Cortex of kidney (tissue), 1 donor: ENCODE measurements around the gene INPP5A.

ENCODE experiments used
- DNase-seq: peaks from one replicate; lab custom pipeline; 2025; lab: John Stamatoyannopoulos, UW

The INPP5A gene

DNA sequence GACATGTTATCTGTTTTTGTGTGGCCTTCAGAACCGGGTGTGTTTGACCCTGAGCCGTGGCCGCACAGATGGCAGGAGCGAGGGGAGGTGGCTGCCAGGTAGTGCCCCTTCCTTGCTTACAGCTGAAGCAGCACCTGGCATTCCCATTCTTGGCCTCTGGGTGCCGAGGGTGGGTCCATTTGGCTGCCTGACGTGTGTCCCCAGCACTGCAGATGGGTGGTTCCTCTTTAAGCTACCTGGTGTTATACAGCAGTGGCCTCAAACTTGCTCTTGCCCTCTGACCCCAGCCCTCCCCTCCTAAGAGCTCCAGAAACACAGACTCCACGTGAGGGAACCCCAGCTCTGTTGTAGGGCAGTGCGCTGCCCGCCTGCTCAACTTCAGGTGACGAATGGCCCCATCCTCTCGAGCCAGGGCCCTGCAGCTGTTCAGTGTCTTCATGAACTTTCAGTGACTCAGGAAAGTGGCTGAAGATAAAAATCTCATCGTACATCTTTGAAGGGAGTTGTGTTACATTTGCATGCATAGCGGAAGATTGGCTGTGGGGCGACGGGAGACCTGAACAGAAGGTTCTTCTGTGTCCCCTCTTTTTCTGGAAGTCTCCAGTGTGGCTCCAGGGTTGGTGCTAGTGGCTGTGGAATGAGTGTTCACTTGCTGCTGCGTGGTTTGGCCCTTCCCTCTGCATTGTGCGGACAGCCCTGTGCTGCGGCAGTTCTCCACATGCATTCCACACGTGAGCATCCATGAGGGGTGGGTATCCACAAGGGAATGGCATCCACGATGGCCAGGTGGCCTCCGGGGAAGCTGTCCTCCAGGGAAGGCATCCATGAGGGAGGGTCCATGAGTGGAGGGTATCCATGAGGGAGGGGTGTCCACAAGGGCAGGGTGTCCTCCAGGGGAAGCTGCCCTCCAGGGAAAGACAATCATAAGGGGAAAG, 91.6 kb downstream of the INPP5A start:
- no peak for DNase-seq

DNA sequence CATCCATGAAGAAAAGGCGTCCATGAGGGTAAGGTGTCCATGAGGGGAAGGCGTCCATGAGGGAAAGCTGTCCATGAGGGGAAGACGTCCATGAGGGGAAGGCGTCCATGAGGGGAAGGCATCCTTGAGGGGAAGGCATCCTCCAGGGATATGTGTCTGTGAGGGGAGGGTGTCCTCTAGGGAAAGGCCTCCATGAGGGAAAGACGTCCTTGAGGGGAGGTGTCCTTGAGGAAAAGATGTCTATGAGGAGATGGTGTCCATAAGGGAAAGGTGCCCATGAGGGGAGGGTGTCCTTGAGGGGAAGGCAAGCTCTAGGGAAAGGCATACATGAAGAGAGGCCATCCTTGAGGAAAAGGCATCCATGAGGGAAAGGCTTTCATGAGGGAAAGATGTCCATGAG, 92.6 kb downstream of the INPP5A start:
- no peak for DNase-seq

GRCh38 chr10:132630666-132631337, 93.2 kb downstream of the INPP5A start:
- no peak for DNase-seq

- no peak for DNase-seq
Measured at GRCh38 chr10:132631338-132631735, 93.8 kb downstream of the INPP5A start.

DNA sequence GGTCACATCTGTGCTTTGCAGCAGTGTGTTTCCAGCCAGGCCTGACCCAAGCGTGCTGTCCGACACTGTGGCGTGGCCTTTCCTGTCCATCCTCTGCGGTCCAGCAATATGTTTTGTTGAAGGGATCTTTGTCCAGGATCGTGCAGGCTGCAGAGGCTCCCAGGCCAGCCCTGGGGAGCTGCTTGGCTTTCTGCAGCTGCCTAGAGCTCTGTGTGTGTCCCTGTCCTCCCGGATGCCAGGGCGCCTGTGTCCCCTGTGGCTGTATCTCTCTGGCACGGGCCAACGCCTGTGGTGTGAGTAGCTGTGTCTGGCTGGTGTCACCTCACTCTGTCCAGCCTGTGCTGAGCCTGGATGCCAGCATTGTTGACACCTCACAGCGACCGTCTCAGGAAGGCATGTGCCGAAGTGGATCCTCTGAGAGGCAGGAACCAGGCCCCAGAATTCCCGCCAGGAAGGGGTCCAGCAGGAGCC, 94.5 kb downstream of the INPP5A start:
- DNase-seq, result no peak

GRCh38 chr10:132632851-132633684, 95.5 kb downstream of the INPP5A start:
- DNase-seq, result no peak

DNA sequence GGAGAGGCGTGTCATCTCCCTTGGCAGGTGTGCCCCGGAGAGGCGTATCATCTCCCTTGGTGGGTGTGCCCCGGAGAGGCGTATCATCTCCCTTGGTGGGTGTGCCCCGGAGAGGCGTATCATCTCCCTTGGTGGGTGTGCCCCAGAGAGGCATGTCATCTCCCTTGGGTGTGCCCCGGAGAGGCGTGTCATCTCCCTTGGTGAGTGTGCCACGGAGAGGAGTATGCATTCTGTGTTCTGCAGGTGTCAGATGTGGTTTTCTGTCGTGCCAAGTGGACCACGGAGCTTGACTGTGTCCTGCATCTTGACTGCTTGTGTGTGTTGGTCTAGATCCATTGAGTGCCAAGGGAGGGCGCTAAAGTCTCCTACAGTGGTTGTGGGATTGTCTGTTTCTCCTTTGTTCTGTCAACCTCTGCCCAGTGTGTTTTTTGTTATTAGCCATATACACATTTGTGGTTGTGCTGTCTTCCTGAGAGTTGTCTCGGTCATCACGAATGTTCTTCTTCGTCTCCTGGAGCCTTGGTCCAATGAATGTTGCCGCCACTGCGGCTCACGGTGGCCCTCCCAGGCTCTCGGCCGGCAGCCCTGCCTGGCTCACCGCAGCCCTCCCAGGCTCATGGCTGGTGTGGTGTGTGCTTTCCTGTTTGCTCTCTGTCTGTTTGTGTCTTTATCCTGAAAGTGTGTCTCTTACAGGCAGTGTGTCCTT, 96.8 kb downstream of the INPP5A start:
- no peak for DNase-seq

DNA sequence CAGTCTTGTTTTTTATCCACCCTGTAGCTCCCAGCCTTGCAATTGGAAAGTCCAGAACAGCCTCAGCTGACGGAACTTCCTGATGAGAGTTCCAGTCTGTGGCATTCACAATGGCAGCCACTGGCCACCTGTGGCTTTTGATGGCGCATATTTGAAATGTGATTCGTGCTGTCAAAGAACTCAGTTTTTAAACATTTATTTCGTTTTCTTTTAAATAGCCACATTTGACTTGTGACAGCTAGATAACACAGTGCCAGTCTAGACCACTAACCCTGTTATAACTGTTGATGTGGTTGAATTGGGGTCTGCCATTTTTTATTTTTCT, 97.3 kb downstream of the INPP5A start:
- no peak for DNase-seq

DNA sequence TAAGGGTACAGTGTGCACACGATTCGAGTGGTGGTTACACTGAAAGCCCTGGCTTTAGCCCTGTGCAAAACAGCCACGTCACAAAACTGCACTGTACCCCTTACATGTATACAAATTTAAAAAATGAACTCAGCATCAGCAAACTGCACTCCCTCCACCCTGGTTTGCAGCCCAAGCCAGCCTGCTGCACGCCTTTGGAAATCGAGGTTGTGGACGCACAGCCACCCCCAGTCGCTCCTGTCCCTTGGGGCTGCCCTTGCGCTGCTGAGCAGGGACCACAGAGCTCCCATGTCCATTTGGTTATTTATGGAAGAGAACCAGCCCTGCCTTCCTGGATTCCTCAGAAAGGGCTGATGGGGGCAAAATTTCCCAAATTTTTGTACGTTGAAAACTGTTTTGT, 98.8 kb downstream of the INPP5A start:
- DNase-seq, result no peak

- no peak for DNase-seq
Measured at GRCh38 chr10:132637477-132638129, 100.0 kb downstream of the INPP5A start.

GRCh38 chr10:132638130-132638515, 100.5 kb downstream of the INPP5A start:
- no peak for DNase-seq

DNA sequence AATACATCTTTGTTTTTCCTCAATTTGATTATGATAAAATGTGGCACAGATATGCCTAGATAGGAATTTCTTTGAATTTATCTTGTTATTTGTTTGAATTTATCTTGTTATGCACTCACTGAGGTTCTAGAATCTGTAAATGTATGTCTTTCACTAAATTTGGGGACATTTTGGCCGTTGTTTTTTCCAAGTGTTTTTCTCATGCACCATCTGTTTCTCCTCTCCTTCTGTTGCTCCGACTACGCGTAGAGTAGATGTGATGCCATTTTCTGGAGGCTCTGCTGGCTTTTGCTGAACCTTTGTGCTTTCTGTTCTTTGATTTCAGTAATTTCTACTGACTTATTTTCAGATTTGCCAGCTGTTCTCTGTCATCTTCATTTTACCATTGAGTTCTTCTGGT, 101.9 kb downstream of the INPP5A start:
- no peak for DNase-seq

DNA sequence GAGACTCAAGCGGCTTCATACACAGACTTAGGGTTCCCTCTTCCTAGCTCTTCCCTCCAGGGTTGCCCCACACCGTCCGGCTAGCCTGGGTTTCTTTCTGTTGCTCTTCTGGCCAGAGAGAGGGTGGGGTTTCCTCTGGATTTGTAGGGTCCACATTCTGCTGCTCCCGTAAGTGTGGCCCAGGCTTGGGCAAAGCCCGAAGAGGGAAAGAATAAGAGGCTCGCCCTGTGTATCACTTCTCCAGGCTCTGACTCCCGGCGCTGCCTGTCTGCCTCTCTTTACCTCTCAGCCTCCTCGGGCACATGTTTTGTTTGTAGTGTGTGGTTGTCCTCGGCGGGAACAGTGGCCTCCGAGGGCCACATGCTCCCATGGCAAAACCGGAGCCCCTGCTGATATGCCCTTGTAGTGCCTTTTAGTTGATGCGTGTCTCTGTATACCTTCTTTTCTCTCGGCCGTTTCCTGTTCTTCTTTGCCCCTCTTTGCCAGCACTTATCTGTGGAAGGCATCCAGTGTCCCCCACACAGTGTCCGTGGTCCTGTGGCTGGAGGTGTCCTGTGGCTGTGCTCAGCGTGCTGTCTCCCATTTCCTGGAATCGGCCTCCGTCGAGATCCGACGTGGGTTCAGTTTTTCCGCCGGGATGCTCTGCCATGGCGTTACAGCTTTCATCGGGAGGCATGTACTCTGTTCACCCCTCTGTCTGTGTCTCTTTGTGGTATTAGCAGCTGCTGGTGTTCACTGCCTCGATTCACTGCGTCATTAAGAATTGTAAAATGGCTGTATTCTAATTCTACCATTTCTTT, 102.9 kb downstream of the INPP5A start:
- DNase-seq, result no peak

DNA sequence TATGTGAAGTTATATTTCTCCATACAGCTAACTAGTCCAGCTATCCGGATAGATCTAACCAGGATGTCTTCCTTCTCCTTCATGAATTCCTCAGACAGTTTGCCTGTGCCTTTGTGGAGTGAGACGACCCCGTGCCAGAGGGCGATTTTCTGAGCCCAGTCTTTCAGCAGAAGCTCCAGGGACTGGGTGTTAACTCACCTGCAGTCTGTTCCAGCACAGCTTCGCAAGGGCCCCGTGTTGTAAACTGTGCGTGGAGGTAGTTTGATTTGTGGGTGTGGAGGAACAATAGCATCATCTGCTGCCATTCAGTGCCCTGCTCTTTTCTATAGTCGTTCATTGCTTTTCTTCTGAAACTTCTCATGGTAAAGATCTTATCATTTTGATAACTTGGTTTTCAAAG, 103.8 kb downstream of the INPP5A start:
- DNase-seq, result no peak

DNA sequence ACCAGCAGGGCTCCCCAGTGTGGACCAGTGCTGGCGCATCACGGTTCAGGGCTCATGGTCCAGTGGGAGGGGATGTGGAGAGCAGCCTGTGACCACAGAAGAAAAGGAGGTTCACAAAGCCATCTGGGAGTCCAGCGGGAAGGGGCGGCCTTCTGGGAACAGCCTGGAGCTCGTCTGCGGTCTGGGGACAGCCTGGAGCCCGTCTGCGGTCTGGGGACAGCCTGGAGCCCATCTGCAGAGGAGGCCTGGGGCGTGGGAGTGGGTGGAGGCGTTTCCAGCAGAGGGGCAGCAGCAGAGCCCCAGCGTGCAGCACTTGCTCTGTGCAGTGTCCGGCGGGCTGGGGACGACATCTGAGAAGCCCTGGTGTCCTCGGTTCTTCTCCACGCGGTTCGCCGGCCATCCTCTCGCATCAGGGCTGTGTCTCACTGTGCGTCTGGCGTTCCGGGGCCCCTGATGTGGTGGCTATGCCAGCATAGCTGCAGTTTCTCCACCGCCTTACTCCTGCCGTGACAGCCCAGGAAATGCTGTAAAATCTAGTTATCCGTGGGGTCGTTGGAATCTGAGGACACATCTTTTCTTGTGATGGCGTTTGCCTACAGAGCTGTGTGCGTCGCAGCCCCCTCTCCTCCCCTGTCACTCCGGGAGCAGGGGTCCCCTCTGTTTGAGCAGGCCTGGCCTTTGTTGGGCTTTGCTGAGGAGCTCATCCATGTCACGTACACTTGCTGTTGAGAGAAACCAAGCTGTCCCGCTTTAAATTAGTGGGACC, 104.6 kb downstream of the INPP5A start:
- DNase-seq, result no peak

- DNase-seq, result no peak
Measured at GRCh38 chr10:132642732-132643008, 105.1 kb downstream of the INPP5A start.

GRCh38 chr10:132643709-132644526, 106.3 kb downstream of the INPP5A start:
- DNase-seq, result no peak

GRCh38 chr10:132644527-132645246, 107.1 kb downstream of the INPP5A start:
- no peak for DNase-seq

GRCh38 chr10:132645247-132645530, 107.6 kb downstream of the INPP5A start:
- no peak for DNase-seq
